GM13976 (cell line): ENCODE results near the gene NSD2.

Source experiments
- DNase-seq: peaks from one replicate; pipeline ENCODE4 v3.0.0; 2012; ENCODE audit warnings: low spot score
- in situ Hi-C: fragments of 300-500 bp; cut with MboI; formaldehyde crosslinking; loops from one replicate; pipeline ENCODE4 v1.12.0; 2022; ENCODE audit warnings: low sequenced_read_pairs, mixed read lengths, inconsistent platforms; ENCODE audit not compliant: unreplicated experiment
- TF ChIP-seq, protein P1 (sequence below): IDR thresholded peaks from 2 replicates; pipeline ENCODE4 v1.5.1; 2012; ENCODE audit warnings: borderline replicate concordance, mild to moderate bottlenecking; ENCODE audit not compliant: insufficient read depth; ENCODE audit errors: extremely low read depth, missing control alignments, control extremely low read depth

NSD2 gene

DNA sequence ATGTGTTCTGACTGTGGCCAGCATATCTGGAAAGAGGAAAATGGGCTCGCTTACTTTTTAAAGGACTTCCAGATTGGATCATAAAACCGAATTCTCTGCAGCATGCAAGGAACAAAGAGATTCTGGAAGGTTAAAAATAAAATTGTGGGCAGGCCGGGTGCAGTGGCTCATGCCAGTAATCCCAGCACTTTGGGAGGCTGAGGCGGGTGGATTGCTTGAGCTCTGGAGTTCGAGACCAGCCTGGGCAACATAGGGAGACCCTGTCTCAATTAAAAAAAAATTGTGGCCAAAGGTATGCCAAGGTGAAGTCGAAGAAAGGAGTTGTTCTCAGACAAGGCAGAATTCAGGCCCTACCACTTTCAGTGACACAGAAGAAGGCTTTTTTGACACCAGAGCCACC is 99.7 kb downstream of the NSD2 start:
- in situ Hi-C loops = no loop called here
- no peak for DNase-seq
- TF ChIP-seq, protein P1, sequence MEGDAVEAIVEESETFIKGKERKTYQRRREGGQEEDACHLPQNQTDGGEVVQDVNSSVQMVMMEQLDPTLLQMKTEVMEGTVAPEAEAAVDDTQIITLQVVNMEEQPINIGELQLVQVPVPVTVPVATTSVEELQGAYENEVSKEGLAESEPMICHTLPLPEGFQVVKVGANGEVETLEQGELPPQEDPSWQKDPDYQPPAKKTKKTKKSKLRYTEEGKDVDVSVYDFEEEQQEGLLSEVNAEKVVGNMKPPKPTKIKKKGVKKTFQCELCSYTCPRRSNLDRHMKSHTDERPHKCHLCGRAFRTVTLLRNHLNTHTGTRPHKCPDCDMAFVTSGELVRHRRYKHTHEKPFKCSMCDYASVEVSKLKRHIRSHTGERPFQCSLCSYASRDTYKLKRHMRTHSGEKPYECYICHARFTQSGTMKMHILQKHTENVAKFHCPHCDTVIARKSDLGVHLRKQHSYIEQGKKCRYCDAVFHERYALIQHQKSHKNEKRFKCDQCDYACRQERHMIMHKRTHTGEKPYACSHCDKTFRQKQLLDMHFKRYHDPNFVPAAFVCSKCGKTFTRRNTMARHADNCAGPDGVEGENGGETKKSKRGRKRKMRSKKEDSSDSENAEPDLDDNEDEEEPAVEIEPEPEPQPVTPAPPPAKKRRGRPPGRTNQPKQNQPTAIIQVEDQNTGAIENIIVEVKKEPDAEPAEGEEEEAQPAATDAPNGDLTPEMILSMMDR = no peak

DNA sequence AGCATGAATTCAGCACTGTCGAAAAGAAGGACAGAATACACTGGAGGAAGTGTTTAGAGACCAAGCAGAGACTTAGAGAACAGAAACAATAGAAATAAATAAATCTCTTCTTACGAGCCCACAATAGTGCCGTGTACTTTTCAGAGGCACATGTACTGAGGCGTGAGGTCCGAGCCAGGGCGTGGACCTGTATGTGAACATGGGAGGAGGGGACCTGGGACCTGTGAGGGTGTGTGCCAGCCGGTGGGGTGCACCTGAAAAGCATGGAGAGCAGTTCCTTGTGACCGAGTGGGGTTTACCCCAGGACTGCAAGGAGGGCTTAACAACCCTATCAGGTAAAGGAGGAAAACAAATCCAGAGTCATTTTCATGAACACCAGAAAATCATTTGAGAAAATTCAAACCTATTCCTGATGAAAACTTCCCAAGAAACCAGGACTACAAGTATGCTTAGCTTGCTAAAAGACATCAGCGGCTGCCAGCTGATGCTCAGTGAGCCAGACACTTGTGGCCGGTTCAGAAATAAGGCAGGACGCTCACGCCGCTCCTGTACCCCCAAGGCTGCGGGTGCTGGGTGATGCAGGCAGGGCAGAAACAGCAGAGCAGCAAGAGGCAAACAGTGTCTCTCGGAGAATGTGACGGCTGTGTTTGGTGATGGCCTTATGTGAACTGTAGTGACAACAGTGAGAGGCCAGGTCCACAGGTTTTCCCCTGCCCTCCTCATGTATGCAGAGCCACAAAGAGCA is 100.4 kb downstream of the NSD2 start:
- in situ Hi-C loops = no loop called here
- TF ChIP-seq, protein P1 = no peak
- DNase-seq = no peak

DNA sequence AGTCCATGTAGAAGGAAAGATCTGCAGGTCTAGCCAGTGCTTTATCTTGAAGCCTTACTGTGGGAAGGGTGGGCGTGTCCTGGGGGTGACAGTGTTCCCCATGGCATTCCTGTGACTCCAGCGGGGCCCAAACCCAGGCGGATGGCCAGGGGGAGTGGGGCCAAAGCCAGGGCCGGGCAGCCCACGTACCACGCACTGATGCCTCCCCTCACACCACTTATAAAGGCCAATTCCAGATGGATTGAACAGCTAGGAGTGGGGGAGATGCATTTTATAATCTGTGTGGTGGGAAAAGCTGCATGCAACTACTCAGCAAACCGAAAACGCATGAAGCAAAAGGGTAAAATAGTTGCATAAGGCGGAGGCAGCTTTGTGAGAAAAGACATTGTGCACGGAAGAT is 101.2 kb downstream of the NSD2 start:
- in situ Hi-C loops = no loop called here

DNA sequence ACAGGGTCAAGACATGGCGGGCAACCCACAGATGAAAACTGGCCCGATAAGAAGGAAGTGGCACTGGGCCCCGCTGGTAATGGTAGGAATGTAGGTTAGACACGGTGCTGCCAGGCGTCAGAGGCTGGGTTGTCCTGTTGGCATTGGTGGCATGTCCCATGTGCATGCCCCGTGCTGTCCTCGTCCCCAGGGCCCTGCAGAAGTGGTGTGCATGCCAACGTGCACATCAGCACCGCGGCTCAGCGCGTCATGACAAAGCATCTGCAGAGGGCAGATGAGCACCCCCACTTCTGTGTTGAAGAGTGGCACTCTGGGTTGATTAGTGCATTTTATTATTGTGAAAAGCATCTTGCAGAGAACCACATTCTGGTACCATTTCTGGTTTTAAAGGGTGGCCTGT is 102.0 kb downstream of the NSD2 start:
- TF ChIP-seq, protein P1 = no peak
- in situ Hi-C loops = no loop called here
- DNase-seq = no peak

More for the DNA sequence above, 101.2 kb downstream of the NSD2 start:
- TF ChIP-seq, protein P1 = no peak
- DNase-seq = no peak

DNA sequence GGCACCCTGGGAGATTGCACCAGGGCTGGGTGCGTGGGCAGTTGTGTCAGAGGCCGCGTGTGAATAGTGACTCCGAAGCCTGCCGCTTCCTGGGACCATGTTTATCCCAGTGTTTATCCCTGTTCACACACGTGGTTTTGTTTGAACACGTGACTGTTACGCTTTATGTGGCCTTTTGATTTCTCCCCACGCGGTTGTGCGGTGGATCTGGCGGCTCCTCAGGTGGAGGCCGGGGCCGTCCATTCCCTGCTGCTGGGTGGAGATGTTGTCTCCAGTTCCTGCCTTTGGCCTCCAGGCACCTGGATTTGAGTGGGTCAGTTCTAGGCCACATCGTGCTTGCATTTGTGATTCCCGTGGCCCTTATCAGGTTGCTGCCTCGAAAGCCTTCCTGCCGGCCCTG is 102.5 kb downstream of the NSD2 start:
- in situ Hi-C loops = no loop called here
- TF ChIP-seq, protein P1 = no peak
- DNase-seq = no peak

DNA sequence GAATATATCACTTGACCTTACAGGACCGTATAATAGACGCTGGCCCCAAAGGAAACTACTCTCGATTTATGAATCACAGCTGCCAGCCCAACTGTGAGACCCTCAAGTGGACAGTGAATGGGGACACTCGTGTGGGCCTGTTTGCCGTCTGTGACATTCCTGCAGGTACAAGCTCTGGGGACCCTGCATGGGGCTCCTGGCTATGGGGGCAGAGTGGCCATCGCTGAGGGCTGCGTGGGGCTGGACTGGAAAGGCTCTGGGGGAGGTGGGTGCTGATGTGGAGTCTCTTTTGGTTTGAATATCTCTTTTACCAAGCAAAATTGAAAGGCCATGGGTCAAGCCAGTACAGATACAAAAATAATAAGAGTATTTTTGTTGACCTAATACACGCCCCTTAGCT is 103.6 kb downstream of the NSD2 start:
- in situ Hi-C loops = no loop called here
- no peak for DNase-seq
- TF ChIP-seq, protein P1 = no peak

DNA sequence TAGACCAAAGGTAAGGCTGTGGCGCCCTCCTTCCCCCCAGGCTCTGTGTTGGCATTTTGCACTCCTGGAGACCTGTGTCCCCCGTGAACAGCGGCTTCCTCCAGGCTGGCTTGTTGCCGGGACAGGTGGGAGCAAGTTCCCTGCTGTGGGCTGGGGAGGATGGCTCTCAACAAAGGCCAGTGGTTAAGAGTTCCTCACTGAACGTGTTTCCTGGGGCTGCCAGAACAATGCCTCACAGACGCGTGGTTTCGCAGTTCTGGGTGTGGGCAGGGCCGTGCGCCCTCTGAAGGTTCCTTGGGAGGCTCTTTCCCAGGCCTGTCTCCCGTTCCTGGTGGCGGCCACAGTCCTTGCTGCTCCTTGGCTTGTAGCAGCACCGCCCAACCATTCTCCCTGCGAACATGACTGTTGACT is 104.2 kb downstream of the NSD2 start:
- no peak for DNase-seq
- in situ Hi-C loops = no loop called here

More for the DNA sequence above, 104.2 kb downstream of the NSD2 start:
- TF ChIP-seq, protein P1 = no peak
